ENCODE data around the gene HCFC1R1.
A peak's percentile ranks its signal among the peaks of the same experiment; 100 is the strongest.
"Not testable (repeated sequence)": the region's sequence is repeated elsewhere in the genome, so short reads cannot be mapped to it uniquely, and the experiment has no call there.

HCFC1R1 gene

GRCh38 chr16:3057181-3058138, 33.7 kb upstream of the HCFC1R1 start:
- DNase-seq: no peak

GRCh38 chr16:3056336-3057180, 32.8 kb upstream of the HCFC1R1 start:
- DNase-seq: no peak

- DNase-seq: not testable (repeated sequence)
Observed at GRCh38 chr16:3055734-3056115, 32.0 kb upstream of the HCFC1R1 start.

- DNase-seq: peak; percentile 91
Observed at GRCh38 chr16:3054965-3055733, 31.4 kb upstream of the HCFC1R1 start.

GRCh38 chr16:3053330-3053710, 29.6 kb upstream of the HCFC1R1 start:
- DNase-seq: not testable (repeated sequence)

- DNase-seq: not testable (repeated sequence)
Observed at GRCh38 chr16:3052571-3053329, 29.0 kb upstream of the HCFC1R1 start.

- DNase-seq: peak; percentile 8
Observed at GRCh38 chr16:3051494-3051893, 27.8 kb upstream of the HCFC1R1 start.

- no peak for DNase-seq
Observed at GRCh38 chr16:3051009-3051408, 27.3 kb upstream of the HCFC1R1 start.

- DNase-seq: no peak
Observed at GRCh38 chr16:3050487-3050886, 26.7 kb upstream of the HCFC1R1 start.

GRCh38 chr16:3049921-3050481, 26.3 kb upstream of the HCFC1R1 start:
- no peak for DNase-seq

GRCh38 chr16:3047387-3047720, 23.6 kb upstream of the HCFC1R1 start:
- no peak for DNase-seq

- no peak for DNase-seq
Observed at GRCh38 chr16:3046641-3047386, 23.1 kb upstream of the HCFC1R1 start.

GRCh38 chr16:3045758-3046640, 22.3 kb upstream of the HCFC1R1 start, which contains the start of gene MMP25:
Gene MMP25 (plus strand): TSS chr16:3046561. CDS start chr16:3046918, 357 bp downstream.
- no peak for DNase-seq

- no peak for DNase-seq
Observed at GRCh38 chr16:3044708-3045107, 21.0 kb upstream of the HCFC1R1 start.

- no peak for DNase-seq
Observed at GRCh38 chr16:3042376-3042775, 18.6 kb upstream of the HCFC1R1 start.

- DNase-seq: no peak
Observed at GRCh38 chr16:3038896-3039295, 15.2 kb upstream of the HCFC1R1 start.

GRCh38 chr16:3038256-3038655, 14.5 kb upstream of the HCFC1R1 start:
- no peak for DNase-seq

- DNase-seq: no peak
Observed at GRCh38 chr16:3036726-3037315, 13.1 kb upstream of the HCFC1R1 start, which contains the start of gene BICDL2. Gene BICDL2 (minus strand): TSS chr16:3036944. CDS start chr16:3035496, 1,448 bp downstream.

- DNase-seq: no peak
Observed at GRCh38 chr16:3035972-3036725, 12.4 kb upstream of the HCFC1R1 start.
